Heart right ventricle (tissue), 16 donors: ENCODE measurements around the gene LILRB4. TPM values are rescaled to one million over a fixed set of nuclear protein-coding genes. Genes with fewer than 3 reads are reported as not detected.
"Not testable (repeated sequence)": the region's sequence is repeated elsewhere in the genome, so short reads cannot be mapped to it uniquely, and the experiment has no call there.

Source experiments
- ATAC-seq, 8 donors: fragments of 200-7000 bp; cut with Tn5 transposase; one replicate each; pipeline ENCODE4 v1.9.1; 2020; ENCODE audit warnings: mild to moderate bottlenecking in 8 of 8, moderate library complexity in 8 of 8, moderate number of reproducible peaks in 1 of 8
- DNase-seq, 2 donors: peaks; one replicate each; pipeline ENCODE4 v3.0.0-alpha.2; 2020
- H3K27ac ChIP-seq, 10 donors: fragments of 200-600 bp; sonication (generic) in 2 of 10; one replicate each; pipeline versions ENCODE4 v1.5.0 to v1.8.0; 2020 to 2022; ENCODE audit warnings: mild to moderate bottlenecking in 3 of 10
- H3K27me3 ChIP-seq, 7 donors: fragments of 200-600 bp; one replicate each; pipeline ENCODE4 v1.8.0; 2021 to 2022; ENCODE audit warnings: mild to moderate bottlenecking in 2 of 7
- H3K36me3 ChIP-seq, 9 donors: fragments of 200-600 bp; sonication (generic) in 1 of 9; one replicate each; pipeline versions ENCODE4 v1.5.0 to v1.8.0; 2020 to 2022; ENCODE audit warnings: mild to moderate bottlenecking in 2 of 9
- H3K4me1 ChIP-seq, 9 donors: fragments of 200-600 bp; sonication (generic) in 1 of 9; one replicate each; pipeline versions ENCODE4 v1.5.0 to v1.8.0; 2020 to 2022; ENCODE audit warnings: mild to moderate bottlenecking in 4 of 9
- H3K4me3 ChIP-seq, 10 donors: fragments of 200-600 bp; sonication (generic) in 2 of 10; one replicate each; pipeline versions ENCODE4 v1.5.0 to v1.8.0; 2020 to 2022; ENCODE audit warnings: mild to moderate bottlenecking in 7 of 10, moderate library complexity in 2 of 10
- H3K9me3 ChIP-seq, 11 donors: fragments of 200-600 bp in 10 of 11; sonication (generic) in 2 of 11; one replicate each; pipeline versions ENCODE4 v1.5.0 to v1.8.0; 2013 to 2022; ENCODE audit warnings: mild to moderate bottlenecking in 2 of 11, control low read depth in 1 of 11, moderate library complexity in 1 of 11
- WGBS, 2 donors: extraction: QIAGEN DNeasy Blood & Tissue Kit; methylation state at CpG; one replicate each; pipeline ENCODE4 v1.1.7; 2013; ENCODE audit warnings: inconsistent platforms in 1 of 2; 5-methylcytosine and 5-hydroxymethylcytosine counted together
- intact Hi-C, 10 donors: fragments of 100-400 bp; cut with DNase I; formaldehyde crosslinking; loops; one replicate each; pipeline versions ENCODE4 v1.11.1 to v1.14.2; 2022
- microRNA-seq, 2 donors: library from miRNA; unstranded; fragments of <30 nt; microRNA quantifications; one replicate each; pipeline ENCODE4 v1.2.0, GENCODE V29; 2021
- polyA plus RNA-seq, 2 donors: library from polyadenylated mRNA; stranded (reverse); fragments of 200-250 nt; gene quantifications; one replicate each; pipeline ENCODE4 v1.2.3, GENCODE V29; 2013
- total RNA-seq, 10 donors: library from RNA; stranded (reverse); fragmentation: NEBNext Ultra II Directional in 3 of 10; extraction: Animal tissue kit (Norgen Biotek cat#: 25700) in 3 of 10; gene quantifications; one replicate each; pipeline versions ENCODE4 v1.2.1 to v1.2.4, GENCODE V29; 2021 to 2023
- TF ChIP-seq, protein P1 (sequence below), 9 donors: fragments of 200-600 bp; sonication (generic) in 2 of 9; IDR thresholded peaks; one replicate each; pipeline versions ENCODE4 v1.5.0 to v1.8.0; 2021 to 2022; ENCODE audit warnings: antibody characterized with exemption in 9 of 9, mild to moderate bottlenecking in 5 of 9, moderate library complexity in 1 of 9
- donor health status: Arrhythmogenic right ventricular cardiomyopathy.
- donor health status: ischemic (EF 13 %, LVEDD 7.1; RV severe dilation, severe dysfunction).
- donor health status: healthy with polysubstance abuse.
- donor health status: DM: no; HTN: yes; CAD: no.
- donor health status: DM: no; HTN: no; CAD: no.
- donor health status: ischemic (EF 25% LVEDD 6.9; RV normal size, moderate dysfunction).
- donor health status: ischemic (EF 25% LVEDD 5.7; RV mildly dilated, moderate dysfunction).
- donor health status: healthy.
- donor health status: DM: yes; HTN: yes; CAD: no.
- donor health status: Ischemic cardiomyopathy.
- donor health status: ischemic (EF 35%, LVEDD 5.7; RV mildly dilated, moderate dysfunction).
- donor health status: nonischemic (EF 11% LVEDD 7.7; RV severe dilation, severe dysfunction).
- donor health status: DM: yes; HTN: yes; CAD: no.
- donor health status: PGD.
- donor health status: ischemic (EF 29% LVEDD 5.4; RV normal size, mild dysfunction).
- donor health status: nonischemic (EF 23%, LVEDD 6.1; RV moderate dilation, normal function).

Gene LILRB4
- total and polyA plus RNA-seq, 12 donors, result 0.99 to 22.4 (median 2.0) TPM

DNA sequence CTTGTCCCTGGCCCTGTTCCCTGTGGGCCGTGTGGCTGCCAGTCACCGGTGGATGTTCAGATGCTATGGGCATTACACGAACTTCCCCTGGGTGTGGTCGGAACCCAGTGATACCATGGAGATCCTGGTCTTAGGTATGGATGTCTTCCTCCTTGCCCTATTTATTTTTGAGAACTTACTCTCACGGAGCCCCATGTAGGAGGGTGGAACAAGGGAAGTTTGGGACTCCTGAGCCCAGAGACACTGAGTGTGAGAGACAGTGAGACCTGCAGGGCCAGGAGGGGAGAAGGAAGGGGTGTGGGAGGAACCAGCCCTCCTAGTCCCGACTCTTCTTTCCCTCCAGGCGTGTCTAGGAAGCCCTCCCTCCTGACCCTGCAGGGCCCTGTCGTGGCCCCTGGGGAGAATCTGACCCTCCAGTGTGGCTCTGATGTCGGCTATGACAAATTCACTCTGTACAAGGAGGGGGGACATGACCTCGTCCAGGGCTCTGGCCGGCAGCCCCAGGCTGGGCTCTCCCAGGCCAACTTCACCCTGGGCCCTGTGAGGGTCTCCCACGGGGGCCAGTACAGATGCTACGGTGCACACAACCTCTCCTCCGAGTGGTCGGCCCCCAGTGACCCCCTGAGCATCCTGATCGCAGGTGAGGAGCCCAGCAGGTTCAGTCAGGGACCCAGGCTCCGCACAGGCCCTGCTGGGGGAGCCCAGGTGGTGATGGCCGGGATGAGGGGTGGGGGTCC, 46.6 kb downstream of the LILRB4 start:
- peaks cover 0 to under 1% (median 0%) of the 10 kb centered on the region in 11 donors for H3K9me3 ChIP-seq
- peaks cover 0 to 22% (median 8%) of the 10 kb centered on the region in 7 donors for H3K27me3 ChIP-seq
- intact Hi-C loops, result no loop called here
- no peaks in the 10 kb centered on the region for H3K36me3 ChIP-seq
- WGBS, 2 donors, result 66 to 71% methylated on average over 18 of the region's 18 CpGs
- H3K27ac ChIP-seq, result no peak overlapping the region
- no peak for ATAC-seq
- H3K4me1 ChIP-seq, result no peaks in the 10 kb centered on the region
- H3K4me3 ChIP-seq, result no peak overlapping the region
- DNase-seq, result no peak
- TF ChIP-seq, protein P1, sequence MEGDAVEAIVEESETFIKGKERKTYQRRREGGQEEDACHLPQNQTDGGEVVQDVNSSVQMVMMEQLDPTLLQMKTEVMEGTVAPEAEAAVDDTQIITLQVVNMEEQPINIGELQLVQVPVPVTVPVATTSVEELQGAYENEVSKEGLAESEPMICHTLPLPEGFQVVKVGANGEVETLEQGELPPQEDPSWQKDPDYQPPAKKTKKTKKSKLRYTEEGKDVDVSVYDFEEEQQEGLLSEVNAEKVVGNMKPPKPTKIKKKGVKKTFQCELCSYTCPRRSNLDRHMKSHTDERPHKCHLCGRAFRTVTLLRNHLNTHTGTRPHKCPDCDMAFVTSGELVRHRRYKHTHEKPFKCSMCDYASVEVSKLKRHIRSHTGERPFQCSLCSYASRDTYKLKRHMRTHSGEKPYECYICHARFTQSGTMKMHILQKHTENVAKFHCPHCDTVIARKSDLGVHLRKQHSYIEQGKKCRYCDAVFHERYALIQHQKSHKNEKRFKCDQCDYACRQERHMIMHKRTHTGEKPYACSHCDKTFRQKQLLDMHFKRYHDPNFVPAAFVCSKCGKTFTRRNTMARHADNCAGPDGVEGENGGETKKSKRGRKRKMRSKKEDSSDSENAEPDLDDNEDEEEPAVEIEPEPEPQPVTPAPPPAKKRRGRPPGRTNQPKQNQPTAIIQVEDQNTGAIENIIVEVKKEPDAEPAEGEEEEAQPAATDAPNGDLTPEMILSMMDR (IDR thresholded peaks at IDR 0.05), result no peak

DNA sequence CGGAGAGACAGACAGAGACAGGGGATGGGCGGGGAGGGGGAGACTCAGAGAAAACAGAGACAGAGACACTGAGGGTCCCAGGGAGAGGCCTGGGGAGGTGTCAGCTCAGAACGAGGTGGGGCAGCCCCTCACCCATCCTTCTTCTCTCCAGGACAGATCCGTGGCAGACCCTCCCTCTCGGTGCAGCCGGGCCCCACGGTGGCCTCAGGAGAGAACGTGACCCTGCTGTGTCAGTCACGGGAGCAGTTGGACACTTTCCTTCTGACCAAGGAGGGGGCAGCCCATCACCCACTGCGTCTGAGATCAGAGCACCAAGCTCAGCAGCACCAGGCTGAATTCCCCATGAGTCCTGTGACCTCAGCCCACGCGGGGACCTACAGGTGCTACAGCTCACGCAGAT, 47.2 kb downstream of the LILRB4 start:
- ATAC-seq, H3K4me3 ChIP-seq, DNase-seq, intact Hi-C loops, H3K4me1 ChIP-seq, H3K9me3 ChIP-seq, H3K36me3 ChIP-seq, H3K27ac ChIP-seq: not testable (repeated sequence)
- peaks cover 0 to 22% (median 5%) of the 10 kb centered on the region in 7 donors for H3K27me3 ChIP-seq
- WGBS, 2 donors, result 58 to 77% methylated on average over 11 of the region's 13 CpGs

Small RNA genes within 50 kb of the gene (microRNA-seq; reads per million reads assigned to microRNA genes)
- gene MIR8061, result 0 reads per million in 2 donors

Other genes starting within 250 kb of the LILRB4 start
- gene TTYH1, start 247.5 kb upstream of the LILRB4 start, total RNA-seq, result 1 to 10 TPM in 5 of 10 donors, under 1 TPM in 5; 0.37 to 4.3 (median 1.0) TPM
- gene TTYH1, start 247.5 kb upstream of the LILRB4 start, polyA plus RNA-seq, result 1 to 10 TPM; 1.8 to 3.1 TPM
- gene LENG8, start 213.8 kb upstream of the LILRB4 start, total RNA-seq, result 10 to 100 TPM; 45.5 to 76.2 (median 56.8) TPM
- gene LENG8, start 213.8 kb upstream of the LILRB4 start, polyA plus RNA-seq, result 100 to 1,000 TPM in 1 of 2 donors, 10 to 100 TPM in 1; 34.3 to 194 TPM
- gene LENG9, start 199.2 kb upstream of the LILRB4 start, total RNA-seq, result 1 to 10 TPM; 1.0 to 4.2 (median 1.5) TPM
- 1 to 10 TPM; 1.6 to 2.6 TPM for gene LENG9, start 199.2 kb upstream of the LILRB4 start, polyA plus RNA-seq
- gene CDC42EP5, start 189.7 kb upstream of the LILRB4 start, total RNA-seq, result 10 to 100 TPM in 5 of 10 donors, 1 to 10 TPM in 5; 5.3 to 22.8 (median 9.7) TPM
- gene CDC42EP5, start 189.7 kb upstream of the LILRB4 start, polyA plus RNA-seq, result 10 to 100 TPM; 11.2 to 21.9 TPM
- 1 to 10 TPM in 1 of 10 donors, under 1 TPM in 1, not detected in 8; 0.76 to 2.5 TPM for gene LAIR2, start 160.2 kb upstream of the LILRB4 start, total RNA-seq
- gene LAIR2, start 160.2 kb upstream of the LILRB4 start, polyA plus RNA-seq, result not detected
- gene LILRA2, start 89.2 kb upstream of the LILRB4 start, total RNA-seq, result 1 to 10 TPM in 6 of 10 donors, under 1 TPM in 4; 0.31 to 3.3 (median 1.2) TPM
- gene LILRA2, start 89.2 kb upstream of the LILRB4 start, polyA plus RNA-seq, result under 1 TPM; 0.22 to 0.87 TPM
- gene LILRA1, start 69.4 kb upstream of the LILRB4 start, total RNA-seq, result 1 to 10 TPM in 1 of 10 donors, under 1 TPM in 9; 0.21 to 2.8 (median 0.41) TPM
- gene LILRA1, start 69.4 kb upstream of the LILRB4 start, polyA plus RNA-seq, result under 1 TPM; 0.19 to 0.29 TPM
- gene LILRB1, start 32.5 kb upstream of the LILRB4 start, total RNA-seq, result 10 to 100 TPM in 1 of 10 donors, 1 to 10 TPM in 6, under 1 TPM in 3; 0.28 to 16.9 (median 1.5) TPM
- 1 to 10 TPM in 1 of 2 donors, under 1 TPM in 1; 0.54 to 1.4 TPM for gene LILRB1, start 32.5 kb upstream of the LILRB4 start, polyA plus RNA-seq
- gene KIR3DL3, start 61.5 kb downstream of the LILRB4 start, total RNA-seq, result not detected
- not detected for gene KIR3DL3, start 61.5 kb downstream of the LILRB4 start, polyA plus RNA-seq
- under 1 TPM in 1 of 10 donors, not detected in 9; 0.42 TPM for gene KIR2DL3, start 75.5 kb downstream of the LILRB4 start, total RNA-seq
- under 1 TPM in 1 of 2 donors, not detected in 1; 0.03 TPM for gene KIR2DL3, start 75.5 kb downstream of the LILRB4 start, polyA plus RNA-seq
- gene KIR2DL1, start 106.8 kb downstream of the LILRB4 start, total RNA-seq, result under 1 TPM in 1 of 10 donors, not detected in 9; 0.16 TPM
- under 1 TPM in 1 of 2 donors, not detected in 1; 0.04 TPM for gene KIR2DL1, start 106.8 kb downstream of the LILRB4 start, polyA plus RNA-seq
- under 1 TPM in 1 of 10 donors, not detected in 9; 0.62 TPM for gene KIR2DL4, start 140.6 kb downstream of the LILRB4 start, total RNA-seq
- gene KIR2DL4, start 140.6 kb downstream of the LILRB4 start, polyA plus RNA-seq, result under 1 TPM in 1 of 2 donors, not detected in 1; 0.04 TPM
- gene KIR3DL1, start 153.5 kb downstream of the LILRB4 start, total RNA-seq, result under 1 TPM in 3 of 10 donors, not detected in 7; 0.13 to 0.90 (median 0.14) TPM
- not detected for gene KIR3DL1, start 153.5 kb downstream of the LILRB4 start, polyA plus RNA-seq
- under 1 TPM in 2 of 10 donors, not detected in 8; 0.14 to 0.28 TPM for gene KIR2DS4, start 169.7 kb downstream of the LILRB4 start, total RNA-seq
- gene KIR2DS4, start 169.7 kb downstream of the LILRB4 start, polyA plus RNA-seq, result not detected
- under 1 TPM in 1 of 10 donors, not detected in 9; 0.95 TPM for gene KIR3DL2, start 187.5 kb downstream of the LILRB4 start, total RNA-seq
- gene KIR3DL2, start 187.5 kb downstream of the LILRB4 start, polyA plus RNA-seq, result not detected
- gene FCAR, start 211.2 kb downstream of the LILRB4 start, total RNA-seq, result 1 to 10 TPM in 2 of 10 donors, under 1 TPM in 5, not detected in 3; 0.33 to 1.8 (median 0.68) TPM
- under 1 TPM in 1 of 2 donors, not detected in 1; 0.19 TPM for gene FCAR, start 211.2 kb downstream of the LILRB4 start, polyA plus RNA-seq
- under 1 TPM in 3 of 10 donors, not detected in 7; 0.38 to 0.81 (median 0.60) TPM for gene NCR1, start 243.2 kb downstream of the LILRB4 start, total RNA-seq
- gene NCR1, start 243.2 kb downstream of the LILRB4 start, polyA plus RNA-seq, result not detected